Adrenal gland (tissue), 12 donors: ENCODE data around the gene EDEM3. TPM values are rescaled to one million over a fixed set of nuclear protein-coding genes. Genes with fewer than 3 reads are reported as not detected.
A peak's percentile ranks its signal among the peaks of the same experiment; 100 is the strongest.

Experiments used
- DNase-seq, 7 donors: peaks; one replicate each; pipeline ENCODE4 v3.0.0-alpha.2; 2019 to 2020
- H3K27ac ChIP-seq, 5 donors: fragments of 200-600 bp; sonication (generic) in 4 of 5; 1 replicate in 3 of 5; 2 replicates in 2 of 5; pipeline versions ENCODE4 v1.5.1 to v1.8.0; 2016 to 2020; ENCODE audit warnings: mild to moderate bottlenecking in 1 of 5
- H3K27me3 ChIP-seq: fragments of 200-600 bp; 2 replicates; pipeline ENCODE4 v1.8.0; 2021
- H3K36me3 ChIP-seq, 2 donors: fragments of 200-600 bp; replicated peaks in 1 of 2; 1 replicate in 1 of 2; 2 replicates in 1 of 2; pipeline versions ENCODE4 v1.5.1 to v1.8.0; 2018 to 2022
- H3K4me1 ChIP-seq, 2 donors: fragments of 200-600 bp; replicated peaks in 1 of 2; 1 replicate in 1 of 2; 2 replicates in 1 of 2; pipeline versions ENCODE4 v1.5.1 to v1.8.0; 2018 to 2021
- H3K4me3 ChIP-seq, 4 donors: fragments of 200-600 bp; sonication (generic) in 3 of 4; one replicate each; pipeline ENCODE4 v1.5.1; 2016 to 2018
- H3K9me3 ChIP-seq, 3 donors: fragments of 200-600 bp; sonication (generic) in 1 of 3; replicated peaks in 1 of 3; 1 replicate in 2 of 3; 2 replicates in 1 of 3; pipeline versions ENCODE4 v1.5.1 to v1.8.0; 2016 to 2021
- POLR2A ChIP-seq, 2 donors: fragments of 450-650 bp; IDR thresholded peaks; one replicate each; pipeline ENCODE4 v1.6.1; 2017; ENCODE audit warnings: antibody characterized with exemption in 2 of 2, mild to moderate bottlenecking in 2 of 2, moderate library complexity in 1 of 2
- WGBS, 4 donors: extraction: QIAGEN DNeasy Blood & Tissue Kit in 2 of 4; methylation state at CpG; one replicate each; pipeline versions ENCODE4 v1.1.5 to v1.1.7; 2013 to 2017; 5-methylcytosine and 5-hydroxymethylcytosine counted together
- intact Hi-C, 2 donors: fragments of 100-400 bp; cut with DNase I; formaldehyde crosslinking; loops; one replicate each; pipeline versions ENCODE4 v1.14.1 to v1.15.0; 2022 to 2023
- polyA plus RNA-seq, 3 donors: library from polyadenylated mRNA; stranded (reverse); fragments of 200-250 nt in 2 of 3; fragments of 350-450 nt in 1 of 3; fragmentation: Illumina TruSeq in 1 of 3; extraction: RNeasy Lipid Tissue Mini Kit (QIAGEN cat#74804) in 1 of 3; gene quantifications; one replicate each; pipeline ENCODE4 v1.2.3, GENCODE V29; 2013 to 2014
- total RNA-seq, 9 donors: library from RNA; depleted of rRNA in 4 of 9; stranded (reverse); fragments of >200 nt in 4 of 9; fragments of 120-200 nt in 1 of 9; fragmentation: NEBNext Ultra II Directional in 1 of 9; extraction: Animal tissue kit (Norgen Biotek cat#: 25700) in 1 of 9; gene quantifications; one replicate each; pipeline versions ENCODE4 v1.1.0 to v1.2.4, GENCODE V29; 2013 to 2023
- TF ChIP-seq, protein P1 (sequence below), 6 experiments: fragments of 450-650 bp in 4 of 6; fragments of 200-600 bp in 2 of 6; sonication (generic) in 1 of 6; IDR thresholded peaks; 1 replicate in 5 of 6; 2 replicates in 1 of 6; pipeline versions ENCODE4 v1.5.1 to v1.8.0; 2016 to 2021; ENCODE audit warnings: antibody characterized with exemption in 6 of 6, mild to moderate bottlenecking in 2 of 6, moderate library complexity in 1 of 6
- donor health status: healthy with polysubstance abuse.
- donor health status: Bipolar disorder and iron deficiency.
- donor health status: DM: yes; HTN: yes; CAD: no.
- donor health status: DM: no; HTN: no; CAD: no.
- donor health status: DM: no; HTN: no; CAD: no.
- donor health status: DM: yes; HTN: yes; CAD: no.

The EDEM3 gene
- total and polyA plus RNA-seq, 12 donors = 6.5 to 61.2 (median 33.4) TPM

- Histone ChIP-seq H3K4me3 (no peak overlapping the region), H3K27ac (no peak overlapping the region), H3K4me1 (peaks cover 8 to 16% of the 10 kb centered on the region in 2 donors), H3K9me3 (no peaks in the 10 kb centered on the region), H3K36me3 (no peaks in the 10 kb centered on the region), H3K27me3 (no peaks in the 10 kb centered on the region)
- TF ChIP-seq, protein P1, sequence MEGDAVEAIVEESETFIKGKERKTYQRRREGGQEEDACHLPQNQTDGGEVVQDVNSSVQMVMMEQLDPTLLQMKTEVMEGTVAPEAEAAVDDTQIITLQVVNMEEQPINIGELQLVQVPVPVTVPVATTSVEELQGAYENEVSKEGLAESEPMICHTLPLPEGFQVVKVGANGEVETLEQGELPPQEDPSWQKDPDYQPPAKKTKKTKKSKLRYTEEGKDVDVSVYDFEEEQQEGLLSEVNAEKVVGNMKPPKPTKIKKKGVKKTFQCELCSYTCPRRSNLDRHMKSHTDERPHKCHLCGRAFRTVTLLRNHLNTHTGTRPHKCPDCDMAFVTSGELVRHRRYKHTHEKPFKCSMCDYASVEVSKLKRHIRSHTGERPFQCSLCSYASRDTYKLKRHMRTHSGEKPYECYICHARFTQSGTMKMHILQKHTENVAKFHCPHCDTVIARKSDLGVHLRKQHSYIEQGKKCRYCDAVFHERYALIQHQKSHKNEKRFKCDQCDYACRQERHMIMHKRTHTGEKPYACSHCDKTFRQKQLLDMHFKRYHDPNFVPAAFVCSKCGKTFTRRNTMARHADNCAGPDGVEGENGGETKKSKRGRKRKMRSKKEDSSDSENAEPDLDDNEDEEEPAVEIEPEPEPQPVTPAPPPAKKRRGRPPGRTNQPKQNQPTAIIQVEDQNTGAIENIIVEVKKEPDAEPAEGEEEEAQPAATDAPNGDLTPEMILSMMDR (IDR thresholded peaks at IDR 0.05) = no peak
- no peak for DNase-seq
- intact Hi-C loops = no loop called here
- WGBS, 4 donors = 41 to 92% (median 67%) methylated on average over 2 of the region's 2 CpGs
Observed at GRCh38 chr1:184775885-184776284, 21.2 kb upstream of the EDEM3 start.

- no peaks in the 10 kb centered on the region for H3K36me3 ChIP-seq
- intact Hi-C loops = no loop called here
- no peaks in the 10 kb centered on the region for H3K9me3 ChIP-seq
- TF ChIP-seq POLR2A (IDR thresholded peaks at IDR 0.05) = no peak
- TF ChIP-seq, protein P1 (IDR thresholded peaks at IDR 0.05) = no peak
- H3K27me3 ChIP-seq = no peaks in the 10 kb centered on the region
- H3K4me3 ChIP-seq = no peak overlapping the region
- peaks cover 8 to 16% of the 10 kb centered on the region in 2 donors for H3K4me1 ChIP-seq
- H3K27ac ChIP-seq = no peak overlapping the region
- DNase-seq = no peak
Observed at GRCh38 chr1:184775329-184775728, 20.7 kb upstream of the EDEM3 start.

DNA sequence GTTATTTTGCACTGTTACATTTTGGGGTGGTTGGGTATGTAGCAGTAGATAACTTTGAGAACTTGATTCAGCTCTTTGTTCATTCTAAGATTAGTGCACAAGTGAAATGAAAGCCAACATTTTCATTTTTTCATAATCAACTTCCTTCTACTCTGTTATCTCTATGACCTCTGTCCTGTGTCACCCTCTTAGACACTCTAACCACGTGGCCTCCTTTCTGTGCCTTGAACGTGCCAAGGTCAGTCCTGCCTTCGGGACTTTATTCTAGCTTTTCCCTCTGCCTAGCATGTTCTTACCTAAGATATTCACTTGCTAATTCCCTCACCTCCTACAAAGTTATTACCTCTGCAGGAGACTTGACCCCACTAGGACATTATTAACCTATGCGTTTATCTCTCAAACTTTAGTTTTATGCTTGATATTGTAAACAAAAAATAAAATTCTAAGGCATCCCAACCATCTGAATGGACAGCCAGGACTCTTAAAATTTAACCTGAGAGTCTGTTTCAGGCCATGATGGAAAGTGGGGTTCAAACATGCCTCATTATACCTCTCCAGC lies 19.2 kb upstream of the EDEM3 start:
- intact Hi-C loops = no loop called here
- Histone ChIP-seq H3K4me3 (no peak overlapping the region), H3K9me3 (no peaks in the 10 kb centered on the region), H3K36me3 (no peaks in the 10 kb centered on the region), H3K27ac (no peak overlapping the region), H3K27me3 (no peaks in the 10 kb centered on the region), H3K4me1 (peaks cover 8 to 16% of the 10 kb centered on the region in 2 donors)
- TF ChIP-seq, protein P1 (IDR thresholded peaks at IDR 0.05) = no peak
- no peak for TF ChIP-seq POLR2A (IDR thresholded peaks at IDR 0.05)
- DNase-seq = peak in 6 of 7 donors; percentile 39 to 69 (median 58)
- 37 to 56% (median 48%) methylated on average over 4 of the region's 4 CpGs for WGBS, 4 donors

DNA sequence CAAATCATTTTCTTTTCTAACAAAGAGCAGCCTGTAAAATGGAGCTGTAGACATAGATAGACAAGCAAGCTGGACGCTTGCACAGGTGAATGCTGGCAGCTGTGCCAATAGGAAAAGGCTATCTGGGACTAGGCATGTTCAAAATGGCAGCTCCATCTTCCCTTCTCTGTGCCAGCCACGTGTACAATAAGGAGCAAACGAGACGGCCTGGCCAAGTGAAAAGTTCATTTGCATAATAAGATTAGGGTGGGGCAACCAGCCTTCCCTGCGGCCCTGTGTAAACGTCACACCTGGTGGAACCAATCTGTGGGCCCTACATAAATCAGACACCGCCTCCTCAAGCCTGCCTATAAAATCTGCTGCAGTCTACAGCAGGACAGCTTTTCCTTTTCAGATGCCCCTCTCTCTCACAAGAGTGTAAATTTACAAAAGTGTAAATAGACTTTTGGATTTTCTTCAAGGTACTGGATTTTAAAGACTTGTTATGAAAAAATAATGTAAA lies 16.6 kb upstream of the EDEM3 start:
- no peaks in the 10 kb centered on the region for H3K27me3 ChIP-seq
- DNase-seq = no peak
- peaks cover 8 to 9% of the 10 kb centered on the region in 2 donors for H3K4me1 ChIP-seq
- H3K4me3 ChIP-seq = no peak overlapping the region
- 73 to 86% (median 81%) methylated on average over 7 of the region's 7 CpGs for WGBS, 4 donors
- intact Hi-C loops = no loop called here
- H3K36me3 ChIP-seq = no peaks in the 10 kb centered on the region
- H3K9me3 ChIP-seq = no peaks in the 10 kb centered on the region
- no peak for TF ChIP-seq POLR2A (IDR thresholded peaks at IDR 0.05)
- TF ChIP-seq, protein P1 (IDR thresholded peaks at IDR 0.05) = no peak
- no peak overlapping the region for H3K27ac ChIP-seq
